ENCODE measurements around the gene PIERCE2. TPM values are rescaled to one million over a fixed set of nuclear protein-coding genes. Genes with fewer than 3 reads are reported as not detected.
"Not testable (repeated sequence)": the region's sequence is repeated elsewhere in the genome, so short reads cannot be mapped to it uniquely, and the experiment has no call there.

PIERCE2 gene
- not detected for total RNA-seq

DNA sequence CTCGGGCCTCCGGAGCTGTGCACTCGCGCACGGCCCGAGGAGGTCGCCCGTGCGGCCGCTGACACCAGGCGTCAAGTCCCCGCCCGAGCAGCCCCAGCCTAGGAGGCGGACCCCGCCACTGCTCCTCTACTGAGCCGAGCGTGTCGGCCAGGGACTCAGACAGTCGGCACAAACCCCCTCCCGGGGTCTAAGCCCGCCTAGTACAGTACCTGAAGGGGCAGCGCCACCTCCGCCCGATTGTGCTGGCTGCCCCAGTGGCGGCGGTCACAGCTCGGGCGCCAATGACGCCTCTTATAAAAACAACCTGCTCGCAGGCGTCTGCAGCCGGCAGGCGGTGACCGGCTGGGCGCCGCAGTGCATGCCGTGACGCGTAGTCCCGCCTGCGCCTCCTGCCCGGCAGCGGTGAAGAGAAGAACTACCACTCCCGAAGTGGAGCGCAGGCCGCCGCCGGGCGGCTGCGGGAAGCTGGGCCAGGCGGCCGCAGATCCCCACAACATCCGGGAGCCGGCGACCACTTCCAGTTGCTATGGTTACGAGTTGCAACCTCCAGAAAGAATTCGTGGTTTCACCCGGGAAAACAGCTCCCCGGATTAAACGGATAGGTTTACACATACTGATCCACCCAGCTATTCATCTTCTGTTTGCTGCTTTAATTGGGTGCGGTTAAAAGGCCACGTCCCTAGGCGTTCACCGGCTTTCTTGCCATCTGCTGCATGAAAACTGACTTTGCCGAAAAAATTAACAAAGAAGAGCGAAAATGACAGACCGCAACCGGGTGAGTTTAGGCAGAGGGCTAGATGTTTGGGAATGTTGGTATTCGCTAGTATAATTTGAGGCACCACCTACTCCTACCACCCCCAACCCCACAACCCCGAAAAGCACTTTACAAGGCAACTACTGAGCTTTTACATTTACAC lies at the start of gene PIERCE2, which contains the start of gene CCPG1:
Gene PIERCE2 (plus strand): TSS at position 484 of the 917 bp plus-strand sequence. CDS start 274 bp downstream, at position 758.
Gene CCPG1 (minus strand): TSS at position 348 of the 917 bp plus-strand sequence. CDS start 18,935 bp downstream, outside the sequence.
- POLR2A ChIA-PET, result interaction anchor here (0.8 to 2.5 kb wide), 4 partner anchors 83 to 211 kb away, joined by 3 to 20 read pairs (median 6); partner anchors contain the start of genes PIGB, PIGBOS1 and RSL24D1
- peak within 1 kb of the TSS; percentile 85 for H3K27ac Mint-ChIP-seq
- ATAC-seq (ENCODE audit: low read depth) (peak; percentile 96), DNase-seq (peak; percentile 90)
- H3K27me3 Mint-ChIP-seq, result peaks cover 3% of the 10 kb centered on the region
- no peaks in the 10 kb centered on the region for H3K9me3 Mint-ChIP-seq
- no peaks in the 10 kb centered on the region for H3K36me3 Mint-ChIP-seq
- peak within 1 kb of the TSS; percentile 85 for H3K4me3 Mint-ChIP-seq
- peaks cover 18% of the 10 kb centered on the region for H3K4me1 Mint-ChIP-seq

DNA sequence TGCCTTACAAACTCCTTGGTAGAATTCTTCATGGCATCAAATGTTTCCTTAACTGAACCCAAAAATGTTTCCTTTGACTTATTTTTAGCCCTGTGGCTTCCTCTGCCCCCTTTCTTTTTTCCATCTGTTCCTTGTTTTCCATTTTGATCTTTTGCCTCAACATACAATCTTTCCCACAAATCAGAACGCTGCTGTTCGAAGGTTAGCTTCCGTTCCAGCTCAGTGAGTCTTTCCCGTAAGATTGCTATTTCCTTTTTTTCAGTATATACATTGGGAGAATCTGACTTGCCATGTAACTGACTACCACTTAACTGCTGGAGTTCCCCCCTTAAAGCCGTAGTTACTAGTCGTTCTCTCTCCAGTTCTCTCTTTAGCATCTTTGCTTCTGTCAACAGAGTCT lies 48.0 kb upstream of the PIERCE2 start:
- peaks cover 17% of the 10 kb centered on the region for H3K36me3 Mint-ChIP-seq
- H3K27me3 Mint-ChIP-seq, result no peaks in the 10 kb centered on the region
- POLR2A ChIA-PET, result no interaction called here
- H3K27ac Mint-ChIP-seq, result no peak overlapping the region
- no peaks in the 10 kb centered on the region for H3K4me1 Mint-ChIP-seq
- H3K9me3 Mint-ChIP-seq, result no peaks in the 10 kb centered on the region
- DNase-seq (no peak), ATAC-seq (ENCODE audit: low read depth) (no peak)
- H3K4me3 Mint-ChIP-seq, result no peak overlapping the region

DNA sequence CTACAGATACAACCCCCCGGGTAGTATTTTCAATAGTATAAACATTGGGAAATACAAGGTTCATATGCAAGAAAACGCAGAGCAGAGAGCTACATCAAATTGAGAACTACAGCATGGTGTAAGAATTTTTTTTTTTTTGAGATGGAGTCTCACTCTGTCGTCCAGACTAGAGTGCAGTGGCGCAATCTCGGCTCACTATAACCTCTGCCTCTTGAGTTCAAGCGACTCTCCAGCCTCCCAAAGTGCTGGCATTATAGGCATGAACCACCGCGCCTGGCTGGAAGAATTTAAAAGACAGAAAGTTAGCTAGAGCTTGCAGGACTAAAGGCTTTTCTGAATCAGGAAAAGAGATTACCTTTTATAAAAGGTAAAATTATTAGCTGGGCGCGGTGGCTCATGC lies 47.2 kb upstream of the PIERCE2 start:
- POLR2A ChIA-PET, result no interaction called here
- DNase-seq, result no peak
- Mint-ChIP-seq H3K9me3 (no peaks in the 10 kb centered on the region), H3K4me3 (no peak overlapping the region), H3K27me3 (no peaks in the 10 kb centered on the region), H3K4me1 (no peaks in the 10 kb centered on the region), H3K27ac (no peak overlapping the region), H3K36me3 (peaks cover 14% of the 10 kb centered on the region)
- ATAC-seq (ENCODE audit: low read depth), result no peak

GRCh38 chr15:55362641-55363040 lies 45.7 kb upstream of the PIERCE2 start:
- Mint-ChIP-seq H3K36me3 (peaks cover 6% of the 10 kb centered on the region), H3K27ac (no peak overlapping the region), H3K9me3 (no peaks in the 10 kb centered on the region)

DNA sequence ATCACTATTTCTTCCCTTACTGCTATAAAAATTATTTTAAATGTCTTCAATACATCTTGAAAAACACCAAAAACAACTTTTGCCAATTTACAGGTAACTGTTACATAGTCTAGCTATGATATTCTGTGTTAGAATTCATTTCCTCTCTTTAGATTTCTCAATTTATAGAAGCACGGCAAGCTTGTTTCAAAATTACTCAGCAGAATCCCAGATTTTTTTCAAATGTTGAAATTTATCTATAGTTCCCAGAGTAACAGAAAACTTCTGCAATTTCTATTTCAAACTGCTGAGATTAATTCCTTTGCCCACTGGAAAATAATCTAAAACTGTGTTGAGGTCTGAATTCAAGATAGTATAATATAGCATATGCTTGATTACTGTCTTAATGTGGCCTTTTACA lies 41.3 kb upstream of the PIERCE2 start:
- DNase-seq (no peak), ATAC-seq (ENCODE audit: low read depth) (no peak)
- no peaks in the 10 kb centered on the region for H3K4me1 Mint-ChIP-seq
- no peaks in the 10 kb centered on the region for H3K27me3 Mint-ChIP-seq
- H3K4me3 Mint-ChIP-seq, result no peak overlapping the region
- H3K9me3 Mint-ChIP-seq, result no peaks in the 10 kb centered on the region
- POLR2A ChIA-PET, result no interaction called here
- no peak overlapping the region for H3K27ac Mint-ChIP-seq
- no peaks in the 10 kb centered on the region for H3K36me3 Mint-ChIP-seq

More at GRCh38 chr15:55362641-55363040, 45.7 kb upstream of the PIERCE2 start:
- POLR2A ChIA-PET, result no interaction called here
- Mint-ChIP-seq H3K4me1 (no peaks in the 10 kb centered on the region), H3K27me3 (no peaks in the 10 kb centered on the region), H3K4me3 (no peak overlapping the region)
- no peak for ATAC-seq (ENCODE audit: low read depth)
- no peak for DNase-seq

DNA sequence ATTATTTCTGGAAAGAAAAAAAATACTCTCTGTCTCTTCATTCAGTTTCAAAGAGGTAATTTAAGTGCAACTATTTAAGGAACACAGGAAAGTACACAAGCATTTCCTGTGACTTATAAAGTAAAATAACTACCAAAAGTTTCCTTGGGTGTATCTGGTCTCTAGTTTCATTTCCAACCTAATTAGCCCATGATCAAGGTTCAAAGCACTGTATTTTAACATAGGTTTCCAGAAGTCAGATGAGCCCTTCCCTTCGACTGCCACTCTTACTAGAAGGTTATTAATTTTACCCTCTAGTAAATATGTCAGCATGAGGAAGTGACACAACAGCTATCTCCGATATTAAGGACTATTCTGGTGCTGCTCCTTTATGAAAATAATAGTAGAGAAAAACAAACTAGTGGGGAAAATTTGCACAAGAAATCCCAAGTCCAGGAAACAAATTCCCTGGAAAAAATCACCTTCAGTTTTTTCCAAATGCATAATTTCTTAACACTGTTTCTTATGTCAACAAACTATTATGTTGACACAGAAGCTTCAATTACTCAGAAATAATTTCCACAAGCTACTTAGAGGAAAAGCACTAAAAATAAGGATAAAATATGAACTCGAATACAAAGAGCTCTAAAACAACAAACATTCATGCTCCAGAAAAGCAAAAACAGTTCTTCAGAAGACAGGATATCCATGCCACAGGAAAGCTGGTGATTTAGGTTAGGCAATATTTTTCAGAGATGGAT lies 35.4 kb upstream of the PIERCE2 start:
- DNase-seq, result no peak
- Mint-ChIP-seq H3K4me3 (no peak overlapping the region), H3K27me3 (no peaks in the 10 kb centered on the region), H3K4me1 (peaks cover 5% of the 10 kb centered on the region), H3K9me3 (no peaks in the 10 kb centered on the region), H3K27ac (peak overlapping the region; percentile 4), H3K36me3 (no peaks in the 10 kb centered on the region)
- POLR2A ChIA-PET, result no interaction called here
- ATAC-seq (ENCODE audit: low read depth), result no peak

GRCh38 chr15:55379095-55379494 lies 29.2 kb upstream of the PIERCE2 start:
- H3K4me1 Mint-ChIP-seq, result no peaks in the 10 kb centered on the region
- H3K27ac Mint-ChIP-seq, result no peak overlapping the region
- DNase-seq, result no peak
- peaks cover 6% of the 10 kb centered on the region for H3K36me3 Mint-ChIP-seq
- POLR2A ChIA-PET, result no interaction called here
- H3K27me3 Mint-ChIP-seq, result no peaks in the 10 kb centered on the region
- H3K4me3 Mint-ChIP-seq, result no peak overlapping the region
- no peak for ATAC-seq (ENCODE audit: low read depth)
- H3K9me3 Mint-ChIP-seq, result no peaks in the 10 kb centered on the region

DNA sequence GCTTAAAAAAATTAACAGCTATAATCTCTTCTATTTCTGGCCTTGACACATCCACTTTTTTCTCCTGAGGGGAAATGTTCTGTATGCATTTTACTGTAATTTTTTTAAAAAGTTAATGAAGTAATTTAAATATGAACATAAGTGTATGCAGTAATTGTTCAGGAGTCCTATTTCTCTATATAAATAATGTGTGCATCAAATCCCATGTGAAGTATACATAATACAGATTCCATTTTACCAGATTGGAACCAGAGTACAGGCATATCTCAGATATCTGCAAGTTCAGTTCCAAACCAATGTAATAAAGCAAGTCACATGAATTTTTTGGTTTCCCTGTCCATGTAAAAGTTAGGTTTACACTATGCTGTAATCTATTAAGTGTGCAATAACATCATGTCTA lies 26.7 kb upstream of the PIERCE2 start:
- POLR2A ChIA-PET, result no interaction called here
- H3K27ac Mint-ChIP-seq, result no peak overlapping the region
- H3K27me3 Mint-ChIP-seq, result no peaks in the 10 kb centered on the region
- no peak overlapping the region for H3K4me3 Mint-ChIP-seq
- no peaks in the 10 kb centered on the region for H3K9me3 Mint-ChIP-seq
- H3K4me1 Mint-ChIP-seq, result no peaks in the 10 kb centered on the region
- DNase-seq (no peak), ATAC-seq (ENCODE audit: low read depth) (no peak)
- peaks cover 8% of the 10 kb centered on the region for H3K36me3 Mint-ChIP-seq

DNA sequence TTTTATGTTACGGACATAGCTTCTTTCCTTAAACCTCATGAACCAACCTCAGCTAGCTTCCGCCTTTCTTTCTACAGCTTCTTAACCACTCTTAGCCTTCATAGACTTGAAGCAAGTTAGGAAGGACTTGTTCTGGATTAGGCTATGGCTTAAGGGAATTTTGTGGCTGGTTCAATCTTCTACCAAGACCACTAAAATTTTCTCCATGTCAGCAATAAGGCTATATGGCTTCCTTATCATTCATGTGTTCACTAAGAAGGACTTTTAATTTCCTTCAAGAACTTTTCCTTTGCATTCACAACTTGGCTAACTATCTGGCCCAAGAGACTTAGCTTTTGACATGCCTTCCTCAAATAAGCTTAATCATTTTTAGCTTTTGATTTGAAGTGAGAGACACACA lies 24.6 kb upstream of the PIERCE2 start:
- H3K9me3 Mint-ChIP-seq, result no peaks in the 10 kb centered on the region
- H3K4me3 Mint-ChIP-seq, result no peak overlapping the region
- peaks cover 8% of the 10 kb centered on the region for H3K36me3 Mint-ChIP-seq
- H3K27ac Mint-ChIP-seq, result no peak overlapping the region
- no peak for ATAC-seq (ENCODE audit: low read depth)
- no peak for DNase-seq
- no peaks in the 10 kb centered on the region for H3K27me3 Mint-ChIP-seq
- H3K4me1 Mint-ChIP-seq, result no peaks in the 10 kb centered on the region
- POLR2A ChIA-PET, result no interaction called here

DNA sequence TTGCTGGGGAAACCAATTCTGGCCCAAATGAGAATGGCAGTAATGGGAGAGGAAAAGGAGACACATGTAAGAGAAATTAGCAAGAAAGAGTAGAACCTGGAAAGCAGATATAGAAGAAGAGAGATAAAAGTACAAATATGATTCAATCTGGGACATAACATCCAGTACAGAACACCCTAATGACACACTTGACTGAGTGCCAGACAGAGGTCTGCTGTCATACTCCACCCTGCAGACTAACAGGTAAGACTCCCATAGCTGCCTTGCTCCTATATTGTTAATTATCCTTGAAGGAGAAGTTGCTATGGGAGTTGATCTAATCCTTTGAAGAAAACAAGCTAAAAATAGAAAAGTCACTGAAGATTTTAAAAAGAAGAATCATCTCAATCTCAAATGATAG lies 21.3 kb upstream of the PIERCE2 start:
- ATAC-seq (ENCODE audit: low read depth) (no peak), DNase-seq (no peak)
- Mint-ChIP-seq H3K4me3 (no peak overlapping the region), H3K36me3 (peaks cover 8% of the 10 kb centered on the region), H3K27ac (no peak overlapping the region), H3K27me3 (no peaks in the 10 kb centered on the region), H3K9me3 (no peaks in the 10 kb centered on the region), H3K4me1 (peaks cover 1% of the 10 kb centered on the region)
- POLR2A ChIA-PET, result no interaction called here

- no peaks in the 10 kb centered on the region for H3K27me3 Mint-ChIP-seq
- DNase-seq, result no peak
- H3K27ac Mint-ChIP-seq, result no peak overlapping the region
- no peak for ATAC-seq (ENCODE audit: low read depth)
- H3K36me3 Mint-ChIP-seq, result peaks cover under 1% of the 10 kb centered on the region
- POLR2A ChIA-PET, result no interaction called here
- peaks cover 1% of the 10 kb centered on the region for H3K4me1 Mint-ChIP-seq
- H3K4me3 Mint-ChIP-seq, result no peak overlapping the region
- H3K9me3 Mint-ChIP-seq, result no peaks in the 10 kb centered on the region
Measured at GRCh38 chr15:55389264-55389607, 19.1 kb upstream of the PIERCE2 start.

- H3K27me3 Mint-ChIP-seq, result no peaks in the 10 kb centered on the region
- no peak for ATAC-seq (ENCODE audit: low read depth)
- no peak overlapping the region for H3K27ac Mint-ChIP-seq
- POLR2A ChIA-PET, result no interaction called here
- no peak for DNase-seq
- H3K9me3 Mint-ChIP-seq, result peaks cover 10% of the 10 kb centered on the region
- no peak overlapping the region for H3K4me3 Mint-ChIP-seq
- H3K4me1 Mint-ChIP-seq, result peaks cover 1% of the 10 kb centered on the region
- peaks cover 25% of the 10 kb centered on the region for H3K36me3 Mint-ChIP-seq
Measured at GRCh38 chr15:55394694-55395093, 13.6 kb upstream of the PIERCE2 start.

DNA sequence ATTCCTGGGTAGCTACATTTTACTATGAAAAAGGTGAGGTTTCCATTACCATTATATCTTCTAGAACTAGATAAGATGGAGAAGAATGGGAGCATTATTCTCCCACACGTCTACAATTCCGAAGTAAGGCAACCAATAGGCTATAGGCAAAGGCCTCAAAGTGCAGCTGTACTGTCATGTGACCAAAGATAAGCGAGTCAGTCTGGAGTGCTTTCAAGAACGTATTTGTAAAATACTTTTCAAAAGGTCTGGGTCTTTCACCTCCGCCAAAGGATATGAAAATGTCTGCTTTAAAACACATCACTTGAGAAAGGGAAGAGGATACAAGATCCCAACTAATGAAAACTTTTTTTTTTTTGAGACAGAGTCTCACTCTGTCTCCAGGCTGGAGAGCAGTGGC lies 10.1 kb upstream of the PIERCE2 start:
- POLR2A ChIA-PET, result interaction anchor here (0.6 kb wide), 1 partner anchor 33 kb away, joined by 4 read pairs; no protein-coding TSS in a partner anchor
- no peaks in the 10 kb centered on the region for H3K27me3 Mint-ChIP-seq
- no peak for ATAC-seq (ENCODE audit: low read depth)
- no peak overlapping the region for H3K27ac Mint-ChIP-seq
- H3K4me1 Mint-ChIP-seq, result peaks cover 10% of the 10 kb centered on the region
- H3K36me3 Mint-ChIP-seq, result peaks cover 27% of the 10 kb centered on the region
- no peak for DNase-seq
- H3K4me3 Mint-ChIP-seq, result no peak overlapping the region
- H3K9me3 Mint-ChIP-seq, result peaks cover 10% of the 10 kb centered on the region

DNA sequence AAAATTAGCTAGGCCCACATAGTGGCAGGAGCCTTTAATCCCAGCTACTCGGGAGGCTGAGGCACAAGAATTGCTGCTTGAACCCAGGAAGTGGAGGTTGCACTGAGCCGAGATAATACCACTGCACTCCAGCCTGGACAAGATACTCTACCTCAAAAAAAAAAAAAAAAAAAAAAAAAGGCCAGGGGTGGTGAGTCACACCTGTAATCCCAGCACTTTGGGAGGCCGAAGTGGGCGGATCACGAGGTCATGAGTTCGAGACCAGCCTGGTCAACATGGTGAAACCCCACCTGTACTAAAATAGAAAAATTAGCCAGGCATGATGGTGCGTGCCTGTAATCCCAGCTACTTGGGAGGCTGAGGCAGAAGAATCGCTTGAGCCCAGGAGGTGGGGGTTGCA lies 8.2 kb upstream of the PIERCE2 start:
- Mint-ChIP-seq H3K4me1 (peaks cover 18% of the 10 kb centered on the region), H3K36me3 (peaks cover 22% of the 10 kb centered on the region)
- H3K4me3 Mint-ChIP-seq; POLR2A ChIA-PET; H3K27me3 Mint-ChIP-seq; DNase-seq; H3K27ac Mint-ChIP-seq; ATAC-seq (ENCODE audit: low read depth); H3K9me3 Mint-ChIP-seq: not testable (repeated sequence)

All from activated naive CD8-positive, alpha-beta T cell treated with anti-CD3 and anti-CD28 coated beads, Interleukin-2, amount 10 ng/mL, durations not matched to agents 7 days and 5 days (primary cell).